GM12872 (cell line): ENCODE data around the gene FAM193A.

Source experiments
- TF ChIP-seq, protein P1 (sequence below): IDR thresholded peaks from 3 replicates; pipeline ENCODE4 v1.5.1; 2011; ENCODE audit warnings: low read depth, mild to moderate bottlenecking, low read length, moderate library complexity; ENCODE audit not compliant: insufficient read depth

Gene FAM193A

DNA sequence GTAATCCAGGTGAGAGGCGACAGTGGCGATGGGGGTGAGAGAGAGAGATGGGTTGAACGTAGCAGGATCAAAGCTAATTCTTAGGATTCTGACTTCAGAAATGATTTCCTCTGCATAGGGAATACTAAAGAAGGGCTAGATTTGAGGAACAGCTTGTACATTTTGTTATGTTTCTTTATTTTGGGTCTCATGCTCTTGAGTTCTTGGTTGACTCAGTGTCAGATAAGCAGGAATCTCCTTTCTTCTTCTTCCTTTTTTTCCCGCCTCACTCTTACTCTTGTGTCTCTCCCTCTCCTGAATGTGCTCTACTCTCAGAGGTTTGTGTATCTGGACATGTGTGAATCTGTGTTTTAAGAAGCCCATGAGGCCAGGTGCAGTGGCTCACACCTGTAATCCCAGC is 36.4 kb downstream of the FAM193A start:
- TF ChIP-seq, protein P1, sequence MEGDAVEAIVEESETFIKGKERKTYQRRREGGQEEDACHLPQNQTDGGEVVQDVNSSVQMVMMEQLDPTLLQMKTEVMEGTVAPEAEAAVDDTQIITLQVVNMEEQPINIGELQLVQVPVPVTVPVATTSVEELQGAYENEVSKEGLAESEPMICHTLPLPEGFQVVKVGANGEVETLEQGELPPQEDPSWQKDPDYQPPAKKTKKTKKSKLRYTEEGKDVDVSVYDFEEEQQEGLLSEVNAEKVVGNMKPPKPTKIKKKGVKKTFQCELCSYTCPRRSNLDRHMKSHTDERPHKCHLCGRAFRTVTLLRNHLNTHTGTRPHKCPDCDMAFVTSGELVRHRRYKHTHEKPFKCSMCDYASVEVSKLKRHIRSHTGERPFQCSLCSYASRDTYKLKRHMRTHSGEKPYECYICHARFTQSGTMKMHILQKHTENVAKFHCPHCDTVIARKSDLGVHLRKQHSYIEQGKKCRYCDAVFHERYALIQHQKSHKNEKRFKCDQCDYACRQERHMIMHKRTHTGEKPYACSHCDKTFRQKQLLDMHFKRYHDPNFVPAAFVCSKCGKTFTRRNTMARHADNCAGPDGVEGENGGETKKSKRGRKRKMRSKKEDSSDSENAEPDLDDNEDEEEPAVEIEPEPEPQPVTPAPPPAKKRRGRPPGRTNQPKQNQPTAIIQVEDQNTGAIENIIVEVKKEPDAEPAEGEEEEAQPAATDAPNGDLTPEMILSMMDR: no peak

DNA sequence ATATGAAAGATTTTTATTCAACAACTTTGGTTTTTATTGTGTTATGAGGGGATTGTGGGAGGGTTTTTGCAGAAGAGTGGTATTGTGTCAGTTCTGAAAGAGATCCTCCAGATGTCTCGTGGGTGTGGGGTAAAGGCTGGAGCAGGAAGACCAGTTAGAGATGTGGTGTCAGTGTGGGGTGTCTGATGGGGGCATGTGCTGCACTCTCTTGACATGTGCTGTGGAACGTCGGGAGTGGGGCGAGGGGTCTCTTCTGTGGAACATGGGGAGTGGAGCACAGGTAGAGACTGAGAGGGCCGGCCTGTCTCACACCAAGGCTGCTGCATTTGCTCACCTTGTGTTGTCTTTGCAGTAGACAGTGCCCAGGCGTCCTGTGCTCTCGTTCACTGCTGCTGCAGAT is 37.6 kb downstream of the FAM193A start:
- TF ChIP-seq, protein P1: no peak

DNA sequence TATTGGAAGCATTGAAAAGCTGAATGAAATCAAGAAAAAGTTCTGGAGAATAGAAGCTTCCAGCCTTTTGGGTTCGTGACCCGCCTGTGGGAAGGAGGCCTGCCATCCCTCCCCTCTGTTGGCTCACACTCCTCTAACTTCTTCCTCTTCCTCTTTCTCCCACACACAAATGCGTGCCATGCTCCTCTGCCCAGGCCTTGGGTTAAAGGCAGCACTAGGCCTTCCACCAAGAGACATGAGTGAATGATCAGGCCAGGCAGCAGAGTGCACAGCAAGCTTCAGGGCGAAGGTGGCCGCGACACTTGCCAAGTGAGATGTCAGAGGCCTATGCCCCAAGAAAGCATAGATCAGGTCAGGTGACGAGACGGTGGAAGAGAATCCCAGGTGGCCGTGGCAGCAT is 38.4 kb downstream of the FAM193A start:
- TF ChIP-seq, protein P1: no peak

DNA sequence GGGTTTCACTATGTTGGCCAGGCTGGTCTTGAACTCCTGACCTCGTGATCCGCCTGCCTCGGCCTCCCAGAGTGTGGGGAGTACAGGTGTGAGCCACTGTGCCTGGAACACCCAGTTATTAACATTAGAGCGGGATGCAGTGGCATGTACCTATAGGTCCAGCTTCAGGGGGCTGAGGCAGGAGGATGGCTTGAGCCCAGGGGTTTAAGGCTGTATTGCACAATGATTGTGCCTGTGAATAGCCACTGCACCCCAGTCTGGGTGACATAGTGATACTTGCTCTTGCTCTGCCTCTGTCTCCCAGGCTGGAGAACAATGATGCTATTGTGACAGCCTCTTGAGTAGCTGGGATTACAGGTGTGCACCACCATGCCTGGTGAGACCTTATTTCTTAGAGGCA is 39.8 kb downstream of the FAM193A start:
- TF ChIP-seq, protein P1: no peak

DNA sequence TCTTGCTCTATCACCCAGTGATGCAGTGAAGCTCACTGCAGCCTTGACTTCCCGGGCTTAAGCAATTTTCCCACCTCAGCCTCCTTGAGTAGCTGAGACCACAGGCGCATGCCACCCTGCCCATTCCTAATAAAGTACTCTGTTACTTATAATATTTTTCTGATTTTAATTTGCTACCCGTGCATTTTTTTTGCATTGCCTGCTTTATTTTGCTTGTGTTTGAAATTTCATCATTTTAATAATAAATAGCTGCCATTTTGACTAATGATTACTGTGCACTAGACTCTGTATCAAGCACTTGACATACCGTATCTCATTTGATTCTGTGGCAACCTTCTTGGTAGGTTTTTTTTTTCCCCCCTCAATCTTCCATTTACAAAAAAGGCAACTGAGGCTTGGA is 41.7 kb downstream of the FAM193A start:
- TF ChIP-seq, protein P1: no peak

DNA sequence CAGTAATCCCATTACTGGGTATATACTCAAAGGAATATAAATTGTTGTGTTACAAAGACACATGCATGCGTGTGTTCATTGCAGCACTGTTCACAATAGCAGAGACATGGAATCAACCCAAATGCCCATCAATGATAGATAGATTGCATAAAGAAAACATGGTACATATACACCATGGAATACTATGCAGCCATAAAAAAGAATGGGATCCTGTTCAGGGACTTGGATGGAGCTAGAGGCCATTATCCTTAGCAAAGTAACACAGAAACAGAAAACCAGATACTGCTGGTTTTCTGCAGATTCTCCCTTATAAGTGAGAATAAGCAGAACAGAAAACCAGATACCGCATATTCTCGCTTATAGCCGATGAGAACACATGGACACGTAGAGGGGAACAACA is 43.5 kb downstream of the FAM193A start:
- TF ChIP-seq, protein P1: no peak

DNA sequence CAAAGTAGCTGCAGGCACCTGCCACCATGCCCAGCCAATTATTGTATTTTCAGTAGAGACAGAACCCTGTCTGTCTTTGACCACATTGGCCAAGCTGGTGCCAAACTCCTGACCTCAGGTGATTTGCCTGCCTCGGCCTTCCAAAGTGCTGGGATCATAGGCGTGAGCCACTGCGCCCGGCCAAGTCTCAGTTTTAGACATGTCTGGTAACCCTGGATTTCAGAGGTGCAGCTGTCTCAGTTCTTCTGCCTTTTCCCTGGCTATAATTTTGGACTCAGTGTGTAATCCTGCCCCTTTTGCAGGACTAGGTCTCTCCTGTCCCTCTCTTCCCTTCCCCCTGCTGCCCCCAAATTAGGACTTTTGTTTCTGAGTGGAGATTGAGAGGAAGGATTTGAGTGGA is 46.6 kb downstream of the FAM193A start:
- TF ChIP-seq, protein P1: no peak

DNA sequence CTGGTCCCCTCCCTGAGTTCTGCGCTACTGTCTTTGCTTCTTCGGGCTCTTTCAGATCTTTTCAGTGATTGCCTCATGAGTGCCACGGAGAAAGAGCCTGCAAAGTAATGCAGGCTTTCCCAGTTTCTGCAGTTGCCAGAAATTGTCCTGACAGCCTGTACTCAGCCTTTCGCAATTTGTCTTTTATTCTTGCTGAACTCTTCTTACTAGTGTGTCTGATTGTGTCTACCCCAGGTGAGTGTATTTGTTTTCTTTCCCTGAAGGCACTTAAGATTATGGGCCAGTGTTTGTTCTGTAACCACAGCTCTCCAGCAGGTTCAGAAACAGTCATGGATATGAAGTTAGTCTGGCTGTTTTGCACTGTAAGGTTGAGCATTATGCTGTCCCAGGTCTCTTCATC is 47.1 kb downstream of the FAM193A start:
- TF ChIP-seq, protein P1: no peak
